SK-N-DZ (cell line): Measurements from ENCODE around the gene VPS52.
"Not testable (repeated sequence)": the region's sequence is repeated elsewhere in the genome, so short reads cannot be mapped to it uniquely, and the experiment has no call there.

Experiments used
- DNase-seq: peaks from one replicate; pipeline ENCODE4 v3.0.0-alpha.2; 2015; ENCODE audit warnings: low spot score

The VPS52 gene

DNA sequence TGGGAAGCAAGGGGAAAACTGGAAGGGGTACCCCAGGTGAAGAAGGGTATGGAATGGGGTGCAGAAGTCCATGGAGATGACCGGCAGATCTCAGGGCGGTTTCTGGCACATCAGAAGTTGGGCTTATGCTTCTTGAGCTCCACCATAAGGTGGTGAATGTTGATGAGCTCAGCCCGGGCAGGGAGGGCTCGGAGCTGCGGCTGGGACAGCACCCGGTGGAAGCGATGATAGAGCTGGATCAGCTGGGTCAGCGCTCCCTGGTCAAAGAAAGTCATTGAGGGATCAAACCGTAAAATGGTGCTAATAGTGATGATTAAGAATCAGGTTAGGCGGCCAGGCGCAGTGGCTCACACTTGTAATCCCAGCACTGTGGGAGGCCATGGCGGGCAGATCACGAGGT, 20.9 kb downstream of the VPS52 start:
- DNase-seq, result no peak

GRCh38 chr6:33249732-33250630, 21.7 kb downstream of the VPS52 start:
- peak; percentile 87 for DNase-seq

DNA sequence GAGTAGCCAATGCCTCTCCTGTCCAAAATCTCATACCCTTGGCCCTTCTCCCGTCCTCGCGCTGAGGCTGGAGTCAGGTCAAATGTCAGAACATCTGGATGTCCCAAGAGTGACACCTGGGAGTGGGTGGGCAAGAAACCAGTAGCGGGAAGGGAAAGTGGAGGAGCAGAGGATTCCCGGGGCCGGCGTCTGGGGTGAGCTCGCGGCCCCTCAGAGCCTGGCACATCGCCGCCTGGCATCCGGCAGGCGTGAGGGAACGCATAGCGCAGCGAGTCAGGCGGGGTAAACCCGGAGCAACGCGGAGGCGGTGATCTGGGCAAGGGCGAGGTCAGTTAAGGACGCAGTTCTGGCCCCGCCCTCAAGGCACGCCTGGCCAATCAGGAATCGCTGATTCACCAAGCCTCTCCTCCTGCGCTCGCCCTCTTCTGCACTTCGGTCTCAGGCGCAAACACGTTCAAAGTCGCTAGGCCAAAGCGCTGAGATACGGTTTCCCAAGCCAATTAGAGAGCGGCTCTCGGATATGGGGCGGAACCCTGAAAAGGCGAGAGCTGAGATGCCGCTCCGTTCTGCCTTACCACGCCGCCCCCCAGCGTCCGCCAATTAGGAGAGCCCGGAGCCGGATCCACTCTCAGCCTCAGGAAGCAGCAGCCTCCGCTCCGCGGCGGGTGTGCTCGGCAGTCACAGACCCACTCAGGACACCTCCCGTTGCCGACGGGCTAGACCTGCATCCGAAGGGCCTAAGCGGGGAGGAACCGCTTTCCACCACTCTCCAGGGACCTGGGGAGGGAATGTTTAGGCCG, 22.5 kb downstream of the VPS52 start:
- DNase-seq, result peak; percentile 99

DNA sequence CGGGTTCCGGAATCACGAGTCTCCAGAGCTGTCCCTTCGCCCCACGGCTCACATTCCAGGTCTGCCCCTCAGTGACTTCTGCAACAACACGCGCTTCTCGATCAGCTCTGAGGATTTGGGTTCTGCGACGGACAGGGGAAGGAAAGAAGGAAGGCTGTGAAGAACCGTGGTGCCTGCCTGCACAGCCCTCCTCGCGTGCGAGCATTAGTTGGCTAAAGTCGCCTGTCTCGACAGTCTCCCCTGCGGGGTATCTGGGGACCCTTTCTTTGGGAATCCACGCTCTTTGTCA, 23.1 kb downstream of the VPS52 start:
- DNase-seq, result no peak

GRCh38 chr6:33247977-33248642, 23.6 kb downstream of the VPS52 start:
- peak; percentile 85 for DNase-seq

GRCh38 chr6:33243476-33243875, 28.2 kb downstream of the VPS52 start:
- DNase-seq, result no peak

- DNase-seq, result no peak
Observed at GRCh38 chr6:33241968-33242367, 29.7 kb downstream of the VPS52 start.

- DNase-seq, result no peak
Observed at GRCh38 chr6:33237741-33238140, 33.9 kb downstream of the VPS52 start.

DNA sequence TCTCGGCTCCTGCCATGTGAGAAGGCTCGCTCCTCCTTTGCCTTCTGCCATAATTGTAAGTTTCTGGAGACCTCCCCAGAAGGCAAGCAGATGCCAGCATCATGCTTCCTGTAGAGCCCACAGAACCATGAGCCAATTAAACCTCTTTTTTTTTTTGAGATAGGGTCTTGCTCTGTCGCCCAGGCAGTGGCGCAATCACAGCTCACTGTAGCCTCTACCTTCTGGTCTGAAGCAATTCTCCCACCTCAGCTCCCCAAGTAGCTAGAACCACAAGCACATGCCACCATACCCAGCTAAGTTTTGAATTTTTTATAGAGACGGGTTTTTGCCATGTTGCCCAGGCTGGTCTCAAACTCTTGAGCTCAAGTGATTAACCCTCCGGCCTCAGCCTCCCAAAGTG, 34.8 kb downstream of the VPS52 start:
- DNase-seq, result no peak

DNA sequence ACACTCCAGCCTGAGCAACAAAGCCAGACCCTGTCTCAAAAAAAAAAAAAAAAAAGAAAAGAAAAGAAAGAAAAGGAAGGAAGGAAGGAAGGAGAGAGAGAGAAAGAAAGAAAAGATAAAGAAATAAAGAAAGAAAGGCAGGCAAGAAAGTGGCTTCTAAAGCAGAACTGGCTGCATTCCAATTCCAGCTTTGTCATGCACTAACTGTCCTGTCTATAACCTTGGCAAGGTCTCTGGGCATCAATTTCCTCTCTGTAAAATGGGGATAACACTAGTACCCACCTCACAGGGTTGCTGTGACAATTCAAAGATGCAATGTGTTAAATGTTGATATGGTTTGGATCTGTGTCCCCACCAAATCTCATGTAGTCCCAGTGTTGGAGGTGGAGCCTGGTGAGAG, 35.3 kb downstream of the VPS52 start:
- DNase-seq, result no peak

GRCh38 chr6:33235221-33235634, 36.4 kb downstream of the VPS52 start:
- no peak for DNase-seq

DNA sequence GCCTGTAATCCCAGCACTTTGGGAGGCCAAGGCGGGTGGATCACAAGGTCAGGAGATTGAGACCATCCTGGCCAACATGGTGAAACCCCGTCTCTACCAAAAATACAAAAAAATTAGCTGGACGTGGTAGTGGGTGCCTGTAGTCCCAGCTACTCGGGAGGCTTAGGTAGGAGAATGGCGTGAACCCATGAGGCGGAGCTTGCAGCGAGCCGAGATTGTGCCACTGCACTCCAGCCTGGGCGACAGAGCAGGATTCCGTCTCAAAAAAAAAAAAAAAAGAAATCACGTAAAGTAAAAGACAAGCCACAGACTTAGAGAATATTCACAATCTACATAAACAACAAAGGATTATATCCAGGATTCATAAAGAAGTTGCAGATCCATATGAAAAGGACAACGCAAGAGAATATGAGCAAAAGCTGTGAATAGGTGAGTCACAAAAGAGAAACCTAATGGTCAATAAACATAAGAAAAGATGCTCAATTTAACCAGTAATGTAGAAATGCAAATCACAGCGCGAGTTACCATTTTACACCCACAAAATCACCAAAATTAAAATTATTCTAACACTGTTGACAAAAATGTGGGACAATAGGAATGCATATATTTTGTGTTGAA, 45.1 kb downstream of the VPS52 start:
- not testable (repeated sequence) for DNase-seq

- no peak for DNase-seq
Observed at GRCh38 chr6:33217681-33218080, 54.0 kb downstream of the VPS52 start.

DNA sequence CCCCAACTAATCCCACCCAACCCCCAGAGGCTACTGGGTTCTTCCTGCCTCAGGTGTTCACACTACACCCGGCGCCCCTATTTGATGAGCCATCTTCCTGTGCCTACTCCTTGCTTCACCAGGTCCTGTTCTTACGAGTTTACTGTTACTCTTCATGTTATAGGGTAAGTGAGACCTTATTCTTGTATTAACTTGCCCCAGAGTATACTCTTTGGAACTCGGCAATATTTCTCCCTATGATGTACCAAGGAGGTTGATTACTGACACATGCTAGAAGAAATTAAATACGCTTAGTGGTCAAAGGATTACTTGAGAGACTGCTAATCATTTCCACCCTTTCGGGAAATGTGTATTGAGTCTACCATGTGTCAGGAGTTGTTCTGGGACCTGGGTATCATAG, 54.4 kb downstream of the VPS52 start:
- DNase-seq, result no peak

- no peak for DNase-seq
Observed at GRCh38 chr6:33216117-33216649, 55.5 kb downstream of the VPS52 start.

DNA sequence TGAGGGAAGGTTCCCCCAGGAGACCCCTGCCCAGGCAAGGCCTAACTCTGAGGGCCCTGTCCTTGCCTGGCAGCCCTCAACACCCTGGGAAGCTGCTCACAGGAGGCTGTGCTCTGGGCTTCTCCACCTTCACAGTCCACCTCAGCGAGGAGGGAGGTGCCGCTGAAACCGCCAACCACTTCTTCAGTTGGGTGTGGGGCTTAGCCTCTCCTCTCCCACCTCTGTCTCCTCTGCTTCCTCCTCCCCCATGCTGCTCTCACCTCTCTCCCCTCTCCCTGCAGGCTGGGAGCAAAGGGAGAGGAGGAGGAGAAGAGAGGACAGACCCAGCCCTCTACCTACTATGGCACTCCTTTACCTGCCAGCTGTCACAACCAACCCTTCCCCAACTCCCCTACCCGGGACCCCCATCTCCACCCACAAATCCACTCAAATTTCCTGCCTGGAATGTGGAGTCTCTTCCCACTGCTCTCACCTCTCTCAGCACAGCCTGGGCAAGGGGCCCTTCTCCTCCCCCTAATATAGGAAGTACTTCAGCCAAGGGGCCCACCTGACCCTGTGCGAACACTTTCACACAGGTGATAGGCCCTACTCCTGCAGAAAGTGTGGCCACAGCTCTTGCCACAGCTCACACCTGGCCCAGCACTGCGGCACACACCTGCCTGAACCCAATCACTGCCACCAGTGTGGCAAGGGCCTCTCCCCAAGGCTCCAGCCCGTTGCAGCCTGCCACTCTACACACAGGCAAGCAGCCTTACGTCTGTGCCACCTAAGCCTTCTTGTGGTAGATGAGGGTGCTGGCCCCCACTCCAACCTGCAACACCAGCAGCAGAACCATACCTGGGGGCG, 56.2 kb downstream of the VPS52 start:
- DNase-seq, result no peak

DNA sequence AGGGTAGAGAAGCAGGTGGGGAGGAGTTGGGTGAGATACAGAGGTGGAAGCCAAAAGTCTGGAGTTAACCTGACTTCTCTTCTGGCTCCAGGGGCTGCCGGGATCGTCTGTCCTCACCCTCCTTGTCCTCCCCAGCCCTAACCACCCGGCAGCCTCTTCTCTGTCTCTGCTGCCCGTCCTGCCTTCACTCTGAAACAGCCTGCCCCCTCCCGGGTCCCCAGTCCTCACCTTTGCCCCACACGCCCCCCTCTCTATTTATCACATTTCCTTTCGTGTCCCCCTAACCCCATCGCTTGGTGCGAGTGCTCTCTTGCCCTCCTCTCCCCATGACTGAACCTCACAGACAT, 57.7 kb downstream of the VPS52 start:
- DNase-seq, result no peak

GRCh38 chr6:33213166-33213988, 58.3 kb downstream of the VPS52 start:
- DNase-seq, result no peak

DNA sequence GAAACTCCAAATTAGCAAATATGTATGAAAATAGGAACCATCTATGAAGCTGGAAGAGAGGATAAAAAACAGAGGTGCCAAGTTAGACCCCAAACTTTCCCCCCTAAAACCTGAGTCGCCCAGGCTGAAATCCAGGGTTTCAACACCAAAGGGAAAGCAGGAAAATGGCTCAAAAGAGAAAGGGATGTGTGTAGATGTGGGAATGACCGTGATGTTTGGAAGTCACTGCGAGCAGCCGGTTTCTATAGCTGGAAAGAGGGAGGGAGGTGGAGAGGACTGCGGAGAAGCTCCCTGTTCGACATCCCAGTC, 58.9 kb downstream of the VPS52 start:
- no peak for DNase-seq
